GM18519 (cell line): ENCODE data around the gene RUNX3.

Experiments
- ATAC-seq: cut with Tn5 transposase; IDR thresholded peaks from one replicate; pipeline ENCODE4 v1.9.1; 2021; ENCODE audit warnings: mild to moderate bottlenecking, moderate library complexity; ENCODE audit not compliant: unreplicated experiment, low FRiP score

Gene RUNX3

GRCh38 chr1:24903955-24904730, 25.9 kb downstream of the RUNX3 start:
- ATAC-seq: no peak

GRCh38 chr1:24903560-24903954, 26.5 kb downstream of the RUNX3 start:
- no peak for ATAC-seq

- no peak for ATAC-seq
These were observed 27.0 kb downstream of the RUNX3 start for GRCh38 chr1:24903011-24903461.

- no peak for ATAC-seq
These were observed 27.6 kb downstream of the RUNX3 start for GRCh38 chr1:24902471-24902891.

GRCh38 chr1:24901791-24902470, 28.1 kb downstream of the RUNX3 start:
- ATAC-seq: no peak

GRCh38 chr1:24900985-24901781, 28.9 kb downstream of the RUNX3 start:
- no peak for ATAC-seq

GRCh38 chr1:24900486-24900849, 29.6 kb downstream of the RUNX3 start:
- no peak for ATAC-seq

- ATAC-seq: no peak
These were observed 30.2 kb downstream of the RUNX3 start for GRCh38 chr1:24899581-24900485.

GRCh38 chr1:24898909-24899439, 31.1 kb downstream of the RUNX3 start:
- no peak for ATAC-seq

GRCh38 chr1:24898152-24898908, 31.7 kb downstream of the RUNX3 start:
- ATAC-seq: no peak

GRCh38 chr1:24897263-24898151, 32.6 kb downstream of the RUNX3 start:
- no peak for ATAC-seq

- no peak for ATAC-seq
These were observed 33.3 kb downstream of the RUNX3 start for GRCh38 chr1:24896596-24897262.

GRCh38 chr1:24896176-24896575, 33.9 kb downstream of the RUNX3 start:
- no peak for ATAC-seq

GRCh38 chr1:24895511-24895910, 34.6 kb downstream of the RUNX3 start:
- ATAC-seq: no peak

GRCh38 chr1:24894002-24894401, 36.1 kb downstream of the RUNX3 start:
- ATAC-seq: no peak

GRCh38 chr1:24893431-24893830, 36.6 kb downstream of the RUNX3 start:
- no peak for ATAC-seq
